RPMI8226 (cell line): ENCODE data around the gene MTF2.

ENCODE experiments used
- DNase-seq: peaks from one replicate; pipeline ENCODE4 v3.0.0-alpha.2; 2015

The MTF2 gene

DNA sequence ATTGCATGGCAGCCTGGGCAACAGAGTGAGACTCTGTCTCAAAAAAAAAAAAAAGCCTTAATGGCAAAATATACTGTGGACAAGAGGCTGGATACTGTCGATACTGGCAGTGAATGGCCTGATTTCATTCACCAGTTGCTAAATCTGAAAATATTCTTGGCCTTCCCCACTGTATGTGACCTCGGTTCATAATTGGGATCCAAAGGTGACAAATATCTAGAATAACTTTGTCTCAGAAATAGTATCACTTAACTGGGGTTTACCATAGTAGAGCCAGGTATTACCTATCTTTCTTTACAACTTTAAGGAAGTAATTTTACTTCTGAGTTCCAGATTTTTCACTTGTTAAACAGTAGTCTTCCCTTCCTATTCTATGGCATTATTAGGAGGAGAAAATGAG, 8.4 kb downstream of the MTF2 start:
- DNase-seq, result no peak

GRCh38 chr1:93093332-93094006, 14.4 kb downstream of the MTF2 start:
- no peak for DNase-seq

GRCh38 chr1:93095804-93096585, 16.9 kb downstream of the MTF2 start:
- no peak for DNase-seq

GRCh38 chr1:93102142-93102541, 23.1 kb downstream of the MTF2 start:
- no peak for DNase-seq

- DNase-seq, result no peak
Observed at GRCh38 chr1:93106226-93106625, 27.1 kb downstream of the MTF2 start.

GRCh38 chr1:93107395-93107794, 28.3 kb downstream of the MTF2 start:
- no peak for DNase-seq

GRCh38 chr1:93108335-93108734, 29.3 kb downstream of the MTF2 start:
- no peak for DNase-seq

- DNase-seq, result no peak
Observed at GRCh38 chr1:93109578-93109977, 30.5 kb downstream of the MTF2 start.

GRCh38 chr1:93111065-93111464, 32.0 kb downstream of the MTF2 start:
- DNase-seq, result no peak

GRCh38 chr1:93111561-93111960, 32.5 kb downstream of the MTF2 start:
- no peak for DNase-seq

DNA sequence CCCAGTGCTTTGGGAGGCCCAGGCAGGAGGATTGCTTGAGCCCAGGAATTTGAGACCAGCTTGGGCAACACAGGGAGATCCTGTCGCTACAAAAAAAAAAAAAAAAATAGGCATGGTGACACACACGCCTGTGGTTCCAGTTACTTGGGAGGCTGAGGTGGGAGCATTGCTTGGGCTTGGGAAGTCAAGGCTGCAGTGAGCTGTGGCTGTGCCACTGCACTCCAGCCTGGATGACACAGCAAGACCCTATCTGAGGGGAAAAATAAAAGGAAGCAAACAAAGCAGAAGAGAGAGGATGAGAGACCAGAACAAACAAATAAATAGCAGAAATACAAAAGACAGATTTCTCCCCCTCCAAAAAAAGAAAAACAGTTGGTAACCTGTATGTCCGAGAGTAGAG, 34.0 kb downstream of the MTF2 start:
- DNase-seq, result no peak

DNA sequence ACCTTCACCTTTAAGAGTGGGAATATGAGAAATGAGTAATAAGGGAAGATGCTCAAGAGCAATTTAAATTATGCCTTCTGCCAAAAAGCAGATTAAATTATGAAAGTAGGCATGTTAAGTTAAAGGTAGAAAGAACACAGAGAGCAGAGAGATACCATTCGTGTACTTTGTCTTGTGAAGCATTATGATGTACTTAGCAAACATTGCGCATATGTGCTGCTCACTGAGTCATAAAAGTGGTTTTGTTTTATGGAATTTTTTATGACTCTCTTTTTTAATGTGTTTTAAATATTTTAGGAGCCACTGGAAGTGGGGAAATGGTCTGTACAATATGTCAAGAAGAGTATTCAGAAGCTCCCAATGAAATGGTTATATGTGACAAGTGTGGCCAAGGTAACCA, 35.3 kb downstream of the MTF2 start:
- no peak for DNase-seq

DNA sequence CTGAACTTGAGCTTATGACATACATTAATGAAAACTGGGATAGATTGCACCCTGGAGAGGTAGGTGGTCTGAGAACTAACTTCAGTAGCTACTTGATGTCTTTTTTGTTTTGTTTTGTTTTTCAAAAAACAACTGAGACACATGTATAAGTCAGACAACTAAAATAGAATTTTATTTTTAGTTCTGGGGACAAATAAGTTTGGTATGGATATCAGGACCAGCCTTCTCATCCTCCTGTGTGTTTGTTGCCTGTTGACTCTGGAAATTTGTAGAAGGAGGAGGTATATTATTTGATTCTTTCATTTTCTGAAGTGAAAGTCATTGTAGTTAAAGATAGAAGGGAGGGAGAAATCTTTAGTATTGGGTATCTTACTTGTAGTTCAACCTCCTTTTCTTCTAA, 41.5 kb downstream of the MTF2 start:
- no peak for DNase-seq

DNA sequence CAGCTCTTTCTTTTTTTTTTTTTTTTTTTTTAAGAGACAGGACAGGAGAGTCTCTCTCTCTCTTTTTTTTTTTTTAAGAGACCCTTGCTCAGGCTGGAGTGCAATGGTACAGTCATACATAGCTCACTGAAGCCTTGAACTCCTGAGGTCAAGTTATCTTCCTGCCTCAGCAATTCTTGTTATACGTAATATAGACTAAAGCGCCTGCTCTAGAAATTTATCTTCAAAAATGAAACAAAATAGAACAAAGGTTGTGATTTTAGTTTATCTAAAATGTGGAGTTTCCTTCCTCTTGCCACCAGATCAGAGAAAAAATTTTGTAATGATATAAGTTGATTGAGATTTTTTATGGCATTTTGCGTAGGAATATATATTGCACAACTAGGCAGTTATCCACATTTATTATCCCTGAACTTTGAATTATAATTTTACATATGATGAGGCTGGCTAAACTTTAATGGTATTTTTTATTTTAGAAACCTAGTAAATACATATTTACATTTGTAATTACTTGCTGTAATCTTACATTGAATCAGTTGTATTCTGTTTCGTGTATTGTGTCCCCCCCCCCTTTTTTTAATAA, 44.2 kb downstream of the MTF2 start:
- DNase-seq, result no peak

DNA sequence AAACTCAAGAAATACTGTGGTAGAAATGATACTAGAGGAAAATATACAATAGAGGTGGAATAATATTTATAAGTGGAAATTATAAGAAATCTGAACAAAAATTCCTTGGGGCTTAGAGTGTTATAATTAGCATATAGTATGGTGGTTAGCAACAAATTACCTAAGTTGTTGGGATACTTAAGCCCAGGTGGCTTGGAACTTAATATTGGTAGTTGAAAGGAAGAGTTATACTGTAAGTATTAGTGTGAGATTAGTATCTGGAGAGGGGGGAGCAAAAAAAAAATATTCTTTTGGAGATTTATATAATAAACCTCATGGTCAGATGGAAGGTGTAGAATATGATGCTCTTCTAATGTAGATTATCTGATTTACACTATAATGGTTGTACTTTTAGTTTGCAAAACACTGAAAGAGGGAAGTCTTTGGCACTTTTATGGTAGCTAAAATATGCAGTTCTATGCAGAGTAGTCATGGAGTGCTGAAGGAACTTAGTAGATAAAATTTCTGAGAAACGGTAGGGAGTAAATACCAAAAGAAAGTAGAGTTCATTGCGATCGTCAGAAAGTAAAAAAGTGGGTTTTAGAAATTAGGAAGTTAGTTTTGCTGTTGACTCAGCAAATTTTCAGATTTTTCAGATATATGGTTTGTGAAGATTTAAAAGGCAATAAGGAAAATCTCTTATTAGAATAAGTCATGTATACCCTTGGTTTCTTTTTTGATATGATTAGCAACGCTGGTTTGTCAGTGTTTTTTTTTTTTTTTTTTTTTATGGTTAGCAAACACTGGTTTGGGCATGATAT, 45.7 kb downstream of the MTF2 start:
- DNase-seq, result no peak

- DNase-seq, result no peak
Observed at GRCh38 chr1:93129507-93130099, 50.5 kb downstream of the MTF2 start.

DNA sequence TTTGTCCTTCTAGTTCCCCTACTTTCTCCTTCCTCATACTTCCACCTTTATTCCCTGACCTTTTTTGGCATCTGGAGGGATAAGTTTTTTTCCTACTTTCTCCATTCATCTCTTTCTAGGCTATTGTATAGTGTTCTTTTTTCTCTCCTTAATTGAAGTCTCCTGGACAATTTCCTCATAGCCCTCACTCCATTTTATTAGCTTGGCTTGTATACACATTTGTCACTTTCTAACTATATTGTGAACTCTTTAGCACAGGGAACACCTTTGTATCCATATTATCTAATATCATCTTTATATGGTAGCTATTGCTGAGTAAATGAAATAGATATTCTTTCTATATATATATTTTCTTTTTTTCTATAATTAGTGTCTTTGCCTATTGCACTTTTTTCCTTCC, 53.6 kb downstream of the MTF2 start:
- DNase-seq, result no peak

GRCh38 chr1:93136445-93136844, 57.4 kb downstream of the MTF2 start:
- DNase-seq, result no peak

GRCh38 chr1:93137604-93138292, 58.7 kb downstream of the MTF2 start:
- no peak for DNase-seq

GRCh38 chr1:93140106-93140505, 61.0 kb downstream of the MTF2 start:
- DNase-seq, result no peak

- no peak for DNase-seq
Observed at GRCh38 chr1:93142161-93142560, 63.1 kb downstream of the MTF2 start.

DNA sequence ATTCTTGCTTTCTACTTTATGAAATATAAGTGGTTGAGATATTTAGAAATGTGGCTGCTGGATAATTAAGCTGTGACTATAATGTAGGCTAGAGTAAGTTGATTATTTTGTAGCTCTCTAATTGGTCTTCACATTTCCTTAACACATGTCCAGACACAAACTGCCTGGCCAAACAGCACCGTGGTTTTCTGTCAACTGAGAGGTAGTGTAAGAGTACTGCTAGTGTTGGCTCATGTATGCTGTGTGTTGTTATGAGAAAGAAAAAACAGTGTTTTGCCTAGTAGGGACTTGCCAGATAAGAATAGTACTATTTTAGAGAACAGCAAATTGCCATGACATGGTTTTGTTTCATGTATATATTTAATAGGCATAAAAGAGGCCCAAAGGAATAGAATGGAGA, 64.1 kb downstream of the MTF2 start:
- no peak for DNase-seq
